ENCODE results near the gene NAA25.

GRCh38 chr12:112134731-112135130 lies 26.1 kb upstream of the NAA25 start:
- no peak for TF ChIP-seq POLR2A (IDR thresholded peaks at IDR 0.05)
- TF ChIP-seq CTCF (IDR thresholded peaks at IDR 0.05) = no peak

Measured in lower leg skin (tissue), 3 donors.